Measurements from ENCODE around the gene OLFML1.

Gene OLFML1

GRCh38 chr11:7485186-7486097 is at the start of gene OLFML1:
TSS of gene OLFML1 (plus strand) at chr11:7485506. CDS start at chr11:7485876, 370 bp downstream.
- DNase-seq = no peak

GRCh38 chr11:7436146-7436545 is 49.2 kb upstream of the OLFML1 start:
- no peak for DNase-seq

- no peak for DNase-seq
These were observed 48.6 kb upstream of the OLFML1 start for GRCh38 chr11:7436657-7437056.

- DNase-seq = peak; percentile 40
These were observed 47.6 kb upstream of the OLFML1 start for GRCh38 chr11:7437696-7438095.

- no peak for DNase-seq
These were observed 45.5 kb upstream of the OLFML1 start for GRCh38 chr11:7439746-7440320.

- peak; percentile 35 for DNase-seq
These were observed 42.6 kb upstream of the OLFML1 start for GRCh38 chr11:7442588-7443215.

- DNase-seq = no peak
These were observed 41.0 kb upstream of the OLFML1 start for GRCh38 chr11:7444091-7444981.

GRCh38 chr11:7445564-7445963 is 39.7 kb upstream of the OLFML1 start:
- no peak for DNase-seq

- no peak for DNase-seq
These were observed 37.1 kb upstream of the OLFML1 start for GRCh38 chr11:7448201-7448600.

GRCh38 chr11:7449211-7449840 is 36.0 kb upstream of the OLFML1 start:
- DNase-seq = no peak

- no peak for DNase-seq
These were observed 35.5 kb upstream of the OLFML1 start for GRCh38 chr11:7449841-7450214.

GRCh38 chr11:7450836-7451235 is 34.5 kb upstream of the OLFML1 start:
- no peak for DNase-seq

- DNase-seq = no peak
These were observed 33.8 kb upstream of the OLFML1 start for GRCh38 chr11:7451520-7451919.

- DNase-seq = no peak
These were observed 33.3 kb upstream of the OLFML1 start for GRCh38 chr11:7451952-7452494.

GRCh38 chr11:7454854-7455253 is 30.5 kb upstream of the OLFML1 start:
- no peak for DNase-seq

GRCh38 chr11:7457211-7457610 is 28.1 kb upstream of the OLFML1 start:
- DNase-seq = no peak

GRCh38 chr11:7462706-7463105 is 22.6 kb upstream of the OLFML1 start:
- DNase-seq = no peak

- peak; percentile 22 for DNase-seq
These were observed 17.7 kb upstream of the OLFML1 start for GRCh38 chr11:7467652-7468051.

- DNase-seq = no peak
These were observed 15.9 kb upstream of the OLFML1 start for GRCh38 chr11:7469351-7469865.

- DNase-seq = no peak
These were observed 14.2 kb upstream of the OLFML1 start for GRCh38 chr11:7471071-7471470.

- no peak for DNase-seq
These were observed 11.6 kb upstream of the OLFML1 start for GRCh38 chr11:7473717-7474116.

GRCh38 chr11:7480113-7480512 is 5.2 kb upstream of the OLFML1 start:
- peak; percentile 37 for DNase-seq

All from HCEC 1CT (cell line).